ENCODE results near the gene DERL3.

DERL3 gene

GRCh38 chr22:23846081-23846469 is 7.3 kb upstream of the DERL3 start:
- no peak for DNase-seq

- no peak for DNase-seq
These were observed 6.7 kb upstream of the DERL3 start for GRCh38 chr22:23845265-23846080.

- no peak for DNase-seq
These were observed 6.0 kb upstream of the DERL3 start for GRCh38 chr22:23844739-23845202.

- no peak for DNase-seq
These were observed 3.8 kb upstream of the DERL3 start for GRCh38 chr22:23842599-23842998.

GRCh38 chr22:23841736-23842445 is 3.1 kb upstream of the DERL3 start:
- no peak for DNase-seq

- no peak for DNase-seq
These were observed 2.5 kb upstream of the DERL3 start for GRCh38 chr22:23841292-23841691.

GRCh38 chr22:23840026-23840425 is 1.2 kb upstream of the DERL3 start:
- no peak for DNase-seq

GRCh38 chr22:23837911-23838680 is 710 bp downstream of the DERL3 start:
- no peak for DNase-seq

- DNase-seq = no peak
These were observed 1.3 kb downstream of the DERL3 start for GRCh38 chr22:23837496-23837859.

- no peak for DNase-seq
These were observed 1.9 kb downstream of the DERL3 start for GRCh38 chr22:23836692-23837495.

- no peak for DNase-seq
These were observed 2.5 kb downstream of the DERL3 start for GRCh38 chr22:23836281-23836680.

GRCh38 chr22:23835484-23836144 is 3.2 kb downstream of the DERL3 start:
- no peak for DNase-seq

- DNase-seq = no peak
These were observed 3.9 kb downstream of the DERL3 start for GRCh38 chr22:23834793-23835483.

- DNase-seq = no peak
These were observed 4.4 kb downstream of the DERL3 start for GRCh38 chr22:23834406-23834792.

- DNase-seq = no peak
These were observed 4.9 kb downstream of the DERL3 start for GRCh38 chr22:23833911-23834317.

- DNase-seq = no peak
These were observed 5.6 kb downstream of the DERL3 start for GRCh38 chr22:23833017-23833751.

GRCh38 chr22:23832226-23833016 is 6.4 kb downstream of the DERL3 start:
- no peak for DNase-seq

GRCh38 chr22:23831781-23832180 is 7.0 kb downstream of the DERL3 start:
- DNase-seq = no peak

- no peak for DNase-seq
These were observed 7.5 kb downstream of the DERL3 start for GRCh38 chr22:23831261-23831660.

GRCh38 chr22:23829845-23830372 is 8.9 kb downstream of the DERL3 start:
- DNase-seq = no peak

Data from NCI-H2227 treated with DMSO at 0.1 percent for 48 hours (cell line).